Pancreas (tissue), 10 donors: Measurements from ENCODE around the gene IGFBP3. TPM values are rescaled to one million over a fixed set of nuclear protein-coding genes. Genes with fewer than 3 reads are reported as not detected.

Experiments
- ATAC-seq, 4 donors: fragments of 200-7000 bp; cut with Tn5 transposase; one replicate each; pipeline versions ENCODE4 v1.8.0 to v1.9.1; 2020; ENCODE audit warnings: mild to moderate bottlenecking in 4 of 4, moderate library complexity in 4 of 4
- DNase-seq, 6 donors: peaks; one replicate each; pipeline ENCODE4 v3.0.0-alpha.2; 2020
- FAIRE-seq: peaks from 2 replicates; lab custom pipeline; 2012; peaks lifted over from hg19 to GRCh38; lab: Jason Lieb, UNC
- H3K27ac ChIP-seq, 4 donors: fragments of 200-600 bp; sonication (generic); 1 replicate in 3 of 4; 2 replicates in 1 of 4; pipeline versions ENCODE4 v1.5.0 to v1.8.0; 2020
- H3K27me3 ChIP-seq, 4 donors: fragments of 200-600 bp; one replicate each; pipeline ENCODE4 v1.8.0; 2021
- H3K36me3 ChIP-seq, 3 donors: fragments of 200-600 bp; sonication (generic) in 1 of 3; one replicate each; pipeline versions ENCODE4 v1.5.0 to v1.8.0; 2020 to 2021
- H3K4me1 ChIP-seq, 3 donors: fragments of 200-600 bp; one replicate each; pipeline ENCODE4 v1.8.0; 2021
- H3K4me3 ChIP-seq, 4 donors: fragments of 200-600 bp; sonication (generic) in 2 of 4; one replicate each; pipeline versions ENCODE4 v1.5.0 to v1.8.0; 2020 to 2021
- H3K9me3 ChIP-seq, 4 donors: fragments of 200-600 bp; one replicate each; pipeline ENCODE4 v1.8.0; 2021
- CTCF ChIP-seq, 4 donors: fragments of 200-600 bp; sonication (generic) in 3 of 4; IDR thresholded peaks; one replicate each; pipeline versions ENCODE4 v1.5.0 to v1.8.0; 2021; ENCODE audit warnings: antibody characterized with exemption in 4 of 4
- WGBS, 2 donors: extraction: QIAGEN DNeasy Blood & Tissue Kit; methylation state at CpG; one replicate each; pipeline ENCODE4 v1.1.7; 2013; 5-methylcytosine and 5-hydroxymethylcytosine counted together
- intact Hi-C, 3 donors: fragments of 100-400 bp; cut with DNase I; formaldehyde crosslinking; loops; one replicate each; pipeline versions ENCODE4 v1.11.1 to v1.14.2; 2022
- polyA plus RNA-seq, 2 donors: library from polyadenylated mRNA; stranded (reverse); fragments of 200-250 nt; gene quantifications; one replicate each; pipeline ENCODE4 v1.2.3, GENCODE V29; 2013
- total RNA-seq, 6 donors: library from RNA; stranded (reverse); fragmentation: NEBNext Ultra II Directional in 4 of 6; extraction: Animal tissue kit (Norgen Biotek cat#: 25700) in 4 of 6; gene quantifications; one replicate each; pipeline versions ENCODE4 v1.2.1 to v1.2.4, GENCODE V29; 2021 to 2023
- donor health status: healthy with polysubstance abuse.
- donor health status: DM: no; HTN: no; CAD: no; lungs with moderate emphysema.
- donor health status: DM: no; HTN: no; CAD: no.
- donor health status: control.
- donor health status: control.
- donor health status: Bipolar disorder and iron deficiency.
- donor health status: DM: yes; HTN: yes; CAD: no.
- donor health status: DM: no; HTN: no; CAD: no.
- donor health status: DM: no; HTN: no; CAD: no.
- donor health status: DM: yes; HTN: yes; CAD: no.

Gene IGFBP3
- total and polyA plus RNA-seq, 8 donors, result 4.6 to 27.3 (median 13.1) TPM

GRCh38 chr7:45921381-45921698 is 268 bp upstream of the IGFBP3 start:
- no peak for FAIRE-seq
- 4% methylated on average over 23 to 31 of the region's 31 CpGs for WGBS, 2 donors
- intact Hi-C loops, result loop anchor here in 1 of 3 donors (10.0 kb wide), 1 partner anchor 433 kb away; no protein-coding TSS in a partner anchor

GRCh38 chr7:45919993-45920459 is 1.0 kb downstream of the IGFBP3 start:
- no peak for TF ChIP-seq CTCF (IDR thresholded peaks at IDR 0.05)
- no peak overlapping the region for H3K27ac ChIP-seq
- peaks cover 0 to 36% (median 11%) of the 10 kb centered on the region in 3 donors for H3K4me1 ChIP-seq
- ATAC-seq (no peak), DNase-seq (no peak), FAIRE-seq (no peak)
- H3K36me3 ChIP-seq, result no peaks in the 10 kb centered on the region
- intact Hi-C loops, result loop anchor here (5.0 to 10.0 kb wide), 6 partner anchors 432 to 1335 kb away; no protein-coding TSS in a partner anchor
- peak overlapping the region; percentile 22 to 45 (median 32) for H3K4me3 ChIP-seq
- H3K9me3 ChIP-seq, result no peaks in the 10 kb centered on the region
- 7 to 10% methylated on average over 19 of the region's 19 CpGs for WGBS, 2 donors
- peaks cover 0 to 14% (median 2%) of the 10 kb centered on the region in 4 donors for H3K27me3 ChIP-seq

More at GRCh38 chr7:45921381-45921698, 268 bp upstream of the IGFBP3 start:
- Histone ChIP-seq H3K4me3 (peak overlapping the region in 3 of 4 donors; percentile 24 to 45 (median 39)), H3K36me3 (no peaks in the 10 kb centered on the region), H3K27me3 (peaks cover 0 to 14% (median 2%) of the 10 kb centered on the region in 4 donors), H3K4me1 (peaks cover 0 to 36% (median 11%) of the 10 kb centered on the region in 3 donors), H3K9me3 (no peaks in the 10 kb centered on the region), H3K27ac (no peak overlapping the region)
- no peak for ATAC-seq
- TF ChIP-seq CTCF (IDR thresholded peaks at IDR 0.05), result no peak
- peak in 2 of 6 donors; percentile 61 to 79 for DNase-seq

- 39 to 47% methylated on average over 9 of the region's 9 CpGs for WGBS, 2 donors
- ATAC-seq (no peak), FAIRE-seq (no peak), DNase-seq (no peak)
- Histone ChIP-seq H3K4me1 (peaks cover 0 to 33% (median 11%) of the 10 kb centered on the region in 3 donors), H3K36me3 (no peaks in the 10 kb centered on the region), H3K27ac (no peak overlapping the region), H3K9me3 (no peaks in the 10 kb centered on the region), H3K27me3 (peaks cover 0 to 14% (median 2%) of the 10 kb centered on the region in 4 donors), H3K4me3 (no peak overlapping the region)
- no peak for TF ChIP-seq CTCF (IDR thresholded peaks at IDR 0.05)
- intact Hi-C loops, result loop anchor here in 2 of 3 donors (5.0 to 10.0 kb wide), 6 partner anchors 433 to 1335 kb away; no protein-coding TSS in a partner anchor
Observed at GRCh38 chr7:45919231-45919784, 1.8 kb downstream of the IGFBP3 start.

GRCh38 chr7:45918556-45918955 is 2.5 kb downstream of the IGFBP3 start:
- Histone ChIP-seq H3K9me3 (no peaks in the 10 kb centered on the region), H3K36me3 (no peaks in the 10 kb centered on the region), H3K4me3 (no peak overlapping the region), H3K4me1 (peaks cover 0 to 26% (median 11%) of the 10 kb centered on the region in 3 donors), H3K27me3 (peaks cover 0 to 14% (median 2%) of the 10 kb centered on the region in 4 donors), H3K27ac (no peak overlapping the region)
- WGBS, 2 donors, result 81 to 82% methylated on average over 2 of the region's 2 CpGs
- DNase-seq, result no peak
- TF ChIP-seq CTCF (IDR thresholded peaks at IDR 0.05), result no peak
- no peak for FAIRE-seq
- no peak for ATAC-seq
- intact Hi-C loops, result loop anchor here in 2 of 3 donors (5.0 to 10.0 kb wide), 6 partner anchors 434 to 1336 kb away; no protein-coding TSS in a partner anchor

GRCh38 chr7:45917658-45918057 is 3.4 kb downstream of the IGFBP3 start:
- peak; percentile 59 to 97 (median 83) for DNase-seq
- Histone ChIP-seq H3K36me3 (no peaks in the 10 kb centered on the region), H3K27me3 (peaks cover 0 to 14% (median 2%) of the 10 kb centered on the region in 4 donors), H3K9me3 (no peaks in the 10 kb centered on the region), H3K27ac (no peak overlapping the region), H3K4me1 (peaks cover 0 to 20% (median 11%) of the 10 kb centered on the region in 3 donors), H3K4me3 (no peak overlapping the region)
- no peak for FAIRE-seq
- intact Hi-C loops, result loop anchor here in 2 of 3 donors (5.0 to 10.0 kb wide), 6 partner anchors 435 to 1337 kb away; no protein-coding TSS in a partner anchor
- peak; percentile 38 to 73 (median 65) for ATAC-seq
- WGBS, 2 donors, result 5 to 7% methylated on average over 15 of the region's 15 CpGs
- TF ChIP-seq CTCF (IDR thresholded peaks at IDR 0.05), result peak; percentile 81 to 98 (median 91)
